Thyroid gland (tissue), 4 donors: ENCODE results near the gene CFHR3. TPM values are rescaled to one million over a fixed set of nuclear protein-coding genes. Genes with fewer than 3 reads are reported as not detected.
"Not testable (repeated sequence)": the region's sequence is repeated elsewhere in the genome, so short reads cannot be mapped to it uniquely, and the experiment has no call there.

Experiments
- DNase-seq, 2 donors: peaks; one replicate each; pipeline ENCODE4 v3.0.0-alpha.2; 2019
- H3K27ac ChIP-seq, 3 donors: fragments of 200-600 bp; sonication (generic); 1 replicate in 2 of 3; 2 replicates in 1 of 3; pipeline ENCODE4 v1.5.1; 2016 to 2019; ENCODE audit warnings: mild to moderate bottlenecking in 1 of 3, moderate library complexity in 1 of 3
- H3K27me3 ChIP-seq: fragments of 200-600 bp; sonication (generic); one replicate; pipeline ENCODE4 v1.5.1; 2019
- H3K36me3 ChIP-seq, 2 donors: fragments of 200-600 bp; sonication (generic); one replicate each; pipeline ENCODE4 v1.5.1; 2016 to 2019
- H3K4me1 ChIP-seq, 2 donors: fragments of 200-600 bp; sonication (generic); one replicate each; pipeline ENCODE4 v1.5.1; 2017 to 2019
- H3K4me3 ChIP-seq, 3 donors: fragments of 200-600 bp; sonication (generic); replicated peaks in 1 of 3; 1 replicate in 2 of 3; 2 replicates in 1 of 3; pipeline ENCODE4 v1.5.1; 2016; ENCODE audit warnings: mild to moderate bottlenecking in 1 of 3
- H3K9me3 ChIP-seq: fragments of 200-600 bp; sonication (generic); one replicate; pipeline ENCODE4 v1.5.1; 2017
- CTCF ChIP-seq, 6 experiments: fragments of 200-600 bp in 3 of 6; fragments of 450-650 bp in 3 of 6; sonication (generic) in 3 of 6; IDR thresholded peaks; one replicate each; pipeline ENCODE4 v1.5.1; 2016 to 2019; ENCODE audit warnings: antibody characterized with exemption in 6 of 6, mild to moderate bottlenecking in 2 of 6, inconsistent platforms in 1 of 6, moderate library complexity in 1 of 6
- POLR2A ChIP-seq, 2 donors: fragments of 450-650 bp; IDR thresholded peaks; one replicate each; pipeline ENCODE4 v1.6.1; 2017; ENCODE audit warnings: antibody characterized with exemption in 2 of 2, mild to moderate bottlenecking in 2 of 2, moderate library complexity in 1 of 2
- WGBS, 2 donors: methylation state at CpG; one replicate each; pipeline ENCODE4 v1.1.5; 2017; 5-methylcytosine and 5-hydroxymethylcytosine counted together
- intact Hi-C: fragments of 100-400 bp; cut with DNase I; formaldehyde crosslinking; loops from one replicate; pipeline ENCODE4 v1.15.1; 2023
- total RNA-seq, 4 donors: library from RNA; depleted of rRNA; stranded (reverse); fragments of >200 nt; gene quantifications; one replicate each; pipeline ENCODE4 v1.2.3, GENCODE V29; 2016

Gene CFHR3
- total RNA-seq, 4 donors from 2014 or later: 0.22 to 1.5 (median 0.27) TPM; not detected in 1

GRCh38 chr1:196738730-196739129 is 35.9 kb upstream of the CFHR3 start:
- no peaks in the 10 kb centered on the region for H3K27me3 ChIP-seq
- intact Hi-C loops: no loop called here
- H3K36me3 ChIP-seq: peaks cover 2 to 6% of the 10 kb centered on the region in 2 donors
- TF ChIP-seq CTCF (IDR thresholded peaks at IDR 0.05): no peak
- no peak for TF ChIP-seq POLR2A (IDR thresholded peaks at IDR 0.05)
- no peaks in the 10 kb centered on the region for H3K9me3 ChIP-seq
- no peak overlapping the region for H3K27ac ChIP-seq
- no peaks in the 10 kb centered on the region for H3K4me1 ChIP-seq
- no peak for DNase-seq
- no peak overlapping the region for H3K4me3 ChIP-seq

- H3K9me3 ChIP-seq, H3K4me1 ChIP-seq, DNase-seq, H3K27me3 ChIP-seq, H3K27ac ChIP-seq, intact Hi-C loops, H3K4me3 ChIP-seq, H3K36me3 ChIP-seq: not testable (repeated sequence)
- TF ChIP-seq CTCF (IDR thresholded peaks at IDR 0.05): peak in 1 of 6 experiments; percentile 13
- 34 to 42% methylated on average over 6 of the region's 6 CpGs for WGBS, 2 donors
Observed at GRCh38 chr1:196743244-196743643, 31.4 kb upstream of the CFHR3 start.

- DNase-seq, H3K9me3 ChIP-seq, H3K27me3 ChIP-seq, H3K36me3 ChIP-seq, H3K4me1 ChIP-seq, H3K4me3 ChIP-seq, intact Hi-C loops, H3K27ac ChIP-seq: not testable (repeated sequence)
- WGBS, 2 donors: 77 to 89% methylated on average over 4 of the region's 4 CpGs
Observed at GRCh38 chr1:196765019-196765740, 9.5 kb upstream of the CFHR3 start.

- H3K9me3 ChIP-seq, intact Hi-C loops, H3K27me3 ChIP-seq, H3K36me3 ChIP-seq, DNase-seq, H3K27ac ChIP-seq, H3K4me3 ChIP-seq, H3K4me1 ChIP-seq: not testable (repeated sequence)
- 90 to 95% methylated on average over 4 of the region's 4 CpGs for WGBS, 2 donors
Observed at GRCh38 chr1:196769823-196770222, 4.8 kb upstream of the CFHR3 start.

GRCh38 chr1:196773713-196774112 is 927 bp upstream of the CFHR3 start:
- no peaks in the 10 kb centered on the region for H3K9me3 ChIP-seq
- H3K27me3 ChIP-seq: no peaks in the 10 kb centered on the region
- no peak overlapping the region for H3K27ac ChIP-seq
- no peak overlapping the region for H3K4me3 ChIP-seq
- no peak for DNase-seq
- H3K4me1 ChIP-seq: no peaks in the 10 kb centered on the region
- intact Hi-C loops: no loop called here
- no peaks in the 10 kb centered on the region for H3K36me3 ChIP-seq
- no peak for TF ChIP-seq POLR2A (IDR thresholded peaks at IDR 0.05)
- TF ChIP-seq CTCF (IDR thresholded peaks at IDR 0.05): no peak
- 89 to 93% methylated on average over 1 of the region's 1 CpG for WGBS, 2 donors

GRCh38 chr1:196774175-196774574 is 465 bp upstream of the CFHR3 start:
- Histone ChIP-seq H3K27me3 (no peaks in the 10 kb centered on the region), H3K4me1 (no peaks in the 10 kb centered on the region), H3K36me3 (no peaks in the 10 kb centered on the region), H3K27ac (no peak overlapping the region), H3K9me3 (no peaks in the 10 kb centered on the region), H3K4me3 (no peak overlapping the region)
- intact Hi-C loops: no loop called here
- TF ChIP-seq POLR2A (IDR thresholded peaks at IDR 0.05): no peak
- 67 to 73% methylated on average over 2 of the region's 2 CpGs for WGBS, 2 donors
- DNase-seq: no peak
